ENCODE data around the gene WNK1.

The WNK1 gene

DNA sequence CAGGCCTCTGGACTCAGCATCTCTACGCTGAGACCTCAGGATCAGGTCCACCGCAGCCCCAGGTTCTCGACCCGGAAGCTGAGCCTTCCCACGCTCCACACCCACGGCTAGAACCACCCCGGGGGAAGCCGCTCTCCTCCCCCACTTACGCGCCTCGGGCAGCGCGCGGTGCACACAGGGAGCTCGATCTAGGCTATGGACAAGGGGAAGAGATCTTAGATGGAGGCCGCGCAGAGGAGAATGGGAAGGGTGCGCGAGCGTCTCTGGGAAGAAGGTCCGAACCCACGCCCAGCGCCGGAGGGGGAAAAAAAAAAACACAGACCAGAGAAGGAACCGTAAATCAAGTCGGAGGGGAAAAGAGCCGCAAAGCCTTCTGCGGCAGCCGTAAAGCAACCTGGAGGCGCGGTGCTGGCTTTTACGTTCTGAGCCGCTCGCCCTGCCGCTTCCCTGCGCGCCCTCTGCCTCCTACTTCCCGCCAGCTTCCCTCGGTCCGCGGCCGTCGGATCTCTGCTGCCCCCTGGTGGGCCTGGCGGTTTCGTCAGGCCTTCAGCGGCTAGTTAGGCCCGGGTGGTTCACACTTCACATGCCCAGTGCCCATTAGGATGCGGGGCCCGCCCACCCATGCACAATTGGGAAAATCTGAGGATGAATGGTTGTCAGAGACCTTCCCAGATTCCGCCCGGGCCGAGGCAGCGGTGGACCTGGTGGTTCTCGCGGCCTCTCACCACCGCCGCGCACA, 197.2 kb downstream of the WNK1 start, which contains the start of gene RAD52:
Gene RAD52 (minus strand): TSS at position 242 of the 739 bp plus-strand sequence. CDS start 16,636 bp downstream, outside the sequence.
- no peaks in the 10 kb centered on the region for H3K27me3 ChIP-seq (ENCODE audit: control insufficient read depth, insufficient read depth, low read length)
- H3K4me2 ChIP-seq (ENCODE audit: low read length): peak within 1 kb of the TSS; percentile 58
- H3K4me3 ChIP-seq (ENCODE audit: low read depth, low read length): peak within 1 kb of the TSS; percentile 71
- H3K79me2 ChIP-seq: peaks cover 19% of the 10 kb centered on the region
- H3K27ac ChIP-seq: peak within 1 kb of the TSS; percentile 90
- H3K36me3 ChIP-seq (ENCODE audit: control insufficient read depth, insufficient read depth, low read length): no peaks in the 10 kb centered on the region
- peak; percentile 99 for TF ChIP-seq CTCF (IDR thresholded peaks at IDR 0.05)
- peak within 1 kb of the TSS; percentile 17 for H3K9ac ChIP-seq
- H3K9me3 ChIP-seq (ENCODE audit: control insufficient read depth, low read length): no peaks in the 10 kb centered on the region
- H3K4me1 ChIP-seq: peaks cover 7% of the 10 kb centered on the region
- peak within 1 kb of the TSS; percentile 99 for H2AFZ ChIP-seq

DNA sequence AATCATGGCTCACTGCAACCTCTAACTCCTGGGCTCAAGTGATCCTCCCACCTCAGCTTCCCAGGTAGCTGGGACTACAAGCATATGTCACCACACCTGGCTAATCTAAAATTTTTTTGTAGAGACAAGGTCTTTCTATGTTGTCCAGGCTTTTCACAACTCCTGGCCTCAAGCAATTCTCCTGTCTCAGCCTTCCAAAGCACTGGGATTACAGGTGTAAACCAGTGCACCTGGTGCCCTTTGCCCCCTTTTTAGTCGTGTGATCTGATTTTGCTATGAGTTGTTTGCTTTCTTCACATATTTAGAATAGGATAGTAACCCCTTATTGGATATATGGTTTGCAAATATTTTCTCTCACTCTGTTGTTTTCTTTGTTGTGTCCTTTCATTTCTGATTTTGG, 198.8 kb downstream of the WNK1 start:
- Histone ChIP-seq H3K27ac (no peak overlapping the region), H3K27me3 (ENCODE audit: control insufficient read depth, insufficient read depth, low read length) (no peaks in the 10 kb centered on the region)

GRCh38 chr12:953776-954175, 201.4 kb downstream of the WNK1 start:
- Histone ChIP-seq H3K4me3 (ENCODE audit: low read depth, low read length) (no peak overlapping the region), H3K4me1 (no peaks in the 10 kb centered on the region), H3K9me3 (ENCODE audit: control insufficient read depth, low read length) (no peaks in the 10 kb centered on the region), H3K36me3 (ENCODE audit: control insufficient read depth, insufficient read depth, low read length) (no peaks in the 10 kb centered on the region), H3K27ac (no peak overlapping the region), H3K9ac (no peak overlapping the region), H3K79me2 (no peaks in the 10 kb centered on the region), H3K27me3 (ENCODE audit: control insufficient read depth, insufficient read depth, low read length) (no peaks in the 10 kb centered on the region), H3K4me2 (ENCODE audit: low read length) (no peak overlapping the region), H2AFZ (no peak overlapping the region)
- no peak for TF ChIP-seq CTCF (IDR thresholded peaks at IDR 0.05)

More for the DNA sequence above, 198.8 kb downstream of the WNK1 start:
- no peak overlapping the region for H3K9ac ChIP-seq
- no peak for TF ChIP-seq CTCF (IDR thresholded peaks at IDR 0.05)
- H3K4me2 ChIP-seq (ENCODE audit: low read length): no peak overlapping the region
- no peak overlapping the region for H3K4me3 ChIP-seq (ENCODE audit: low read depth, low read length)
- peaks cover 7% of the 10 kb centered on the region for H3K4me1 ChIP-seq
- peaks cover 14% of the 10 kb centered on the region for H3K79me2 ChIP-seq
- no peaks in the 10 kb centered on the region for H3K36me3 ChIP-seq (ENCODE audit: control insufficient read depth, insufficient read depth, low read length)
- H3K9me3 ChIP-seq (ENCODE audit: control insufficient read depth, low read length): no peaks in the 10 kb centered on the region
- no peak overlapping the region for H2AFZ ChIP-seq

GRCh38 chr12:954741-955140, 202.4 kb downstream of the WNK1 start:
- Histone ChIP-seq H3K9ac (no peak overlapping the region), H3K27ac (no peak overlapping the region), H3K4me1 (no peaks in the 10 kb centered on the region), H3K4me2 (ENCODE audit: low read length) (no peak overlapping the region), H3K4me3 (ENCODE audit: low read depth, low read length) (no peak overlapping the region), H3K79me2 (no peaks in the 10 kb centered on the region), H3K36me3 (ENCODE audit: control insufficient read depth, insufficient read depth, low read length) (no peaks in the 10 kb centered on the region), H2AFZ (no peak overlapping the region), H3K27me3 (ENCODE audit: control insufficient read depth, insufficient read depth, low read length) (no peaks in the 10 kb centered on the region), H3K9me3 (ENCODE audit: control insufficient read depth, low read length) (no peaks in the 10 kb centered on the region)
- TF ChIP-seq CTCF (IDR thresholded peaks at IDR 0.05): no peak

DNA sequence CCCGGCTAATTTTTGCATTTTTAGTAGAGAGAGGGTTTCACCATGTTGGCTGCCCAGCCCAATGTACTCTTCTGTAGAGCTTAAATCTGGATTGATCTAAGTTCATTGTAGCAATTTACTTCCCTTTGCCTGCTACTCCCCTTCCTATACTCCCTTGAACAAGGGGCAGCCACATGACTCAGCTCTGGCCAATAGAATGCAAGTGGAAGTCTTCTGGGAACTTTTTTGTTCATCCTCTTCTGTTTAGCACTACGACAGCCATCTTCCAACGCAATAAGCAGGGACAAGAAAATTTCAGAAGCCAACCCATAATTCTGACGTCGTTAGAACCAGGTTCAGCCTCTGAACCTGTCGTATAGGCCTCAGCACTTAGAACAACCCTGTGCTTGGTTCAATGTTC, 203.6 kb downstream of the WNK1 start:
- no peak overlapping the region for H3K4me2 ChIP-seq (ENCODE audit: low read length)
- TF ChIP-seq CTCF (IDR thresholded peaks at IDR 0.05): no peak
- H3K27me3 ChIP-seq (ENCODE audit: control insufficient read depth, insufficient read depth, low read length): no peaks in the 10 kb centered on the region
- no peak overlapping the region for H3K27ac ChIP-seq
- no peaks in the 10 kb centered on the region for H3K9me3 ChIP-seq (ENCODE audit: control insufficient read depth, low read length)
- no peak overlapping the region for H2AFZ ChIP-seq
- no peak overlapping the region for H3K9ac ChIP-seq
- H3K79me2 ChIP-seq: no peaks in the 10 kb centered on the region
- no peaks in the 10 kb centered on the region for H3K4me1 ChIP-seq
- H3K36me3 ChIP-seq (ENCODE audit: control insufficient read depth, insufficient read depth, low read length): no peaks in the 10 kb centered on the region
- no peak overlapping the region for H3K4me3 ChIP-seq (ENCODE audit: low read depth, low read length)

Data from parathyroid adenoma (tissue), 2 donors.